ENCODE results near the gene CHFR.
"Not testable (repeated sequence)": the region's sequence is repeated elsewhere in the genome, so short reads cannot be mapped to it uniquely, and the experiment has no call there.

The CHFR gene

DNA sequence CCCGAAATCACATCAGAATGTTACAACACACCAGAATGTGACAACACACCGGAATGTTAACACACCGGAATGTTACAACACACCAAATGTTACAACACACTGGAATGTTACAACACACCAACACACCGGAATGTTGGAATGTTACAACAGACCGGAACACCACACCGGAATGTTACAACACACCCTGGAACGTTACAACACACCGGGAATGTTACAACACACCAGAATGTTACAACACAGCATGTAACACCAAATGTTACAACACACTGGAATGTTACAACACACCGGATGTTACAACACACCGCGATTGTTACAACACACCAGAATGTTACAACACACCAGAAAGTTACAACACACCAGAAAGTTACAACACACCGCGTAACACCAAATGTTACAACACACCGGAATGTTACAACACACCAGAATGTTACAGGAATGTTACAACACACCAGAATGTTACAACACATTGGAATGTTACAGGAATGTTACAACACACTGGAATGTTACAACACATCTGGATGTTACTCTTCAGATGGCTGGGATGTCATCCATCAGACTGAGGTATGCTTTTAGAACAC lies 21.1 kb downstream of the CHFR start:
- Histone ChIP-seq H3K36me3 (ENCODE audit: insufficient read depth, low read length) (peaks cover 29% of the 10 kb centered on the region), H4K20me1 (ENCODE audit: insufficient read depth, low read length) (no peaks in the 10 kb centered on the region), H2AFZ (ENCODE audit: low read depth, low read length) (no peak overlapping the region), H3K79me2 (ENCODE audit: insufficient read depth, low read length) (no peaks in the 10 kb centered on the region), H3K4me3 (ENCODE audit: low read depth in 1 of 2, low read length in 2 of 2) (no peak overlapping the region), H3K9ac (ENCODE audit: low read depth, low read length) (no peak overlapping the region), H3K4me1 (ENCODE audit: insufficient read depth, low read length) (no peaks in the 10 kb centered on the region), H3K9me3 (ENCODE audit: insufficient read depth, low read length, severe bottlenecking) (peaks cover 2% of the 10 kb centered on the region), H3K27ac (ENCODE audit: low read length) (no peak overlapping the region), H3K4me2 (ENCODE audit: insufficient read depth, low read length) (no peak overlapping the region), H3K27me3 (ENCODE audit: insufficient read depth, low read length, poor library complexity) (no peaks in the 10 kb centered on the region)
- no peak for ATAC-seq (ENCODE audit: insufficient read depth, low read depth)
- TF ChIP-seq, protein P1, sequence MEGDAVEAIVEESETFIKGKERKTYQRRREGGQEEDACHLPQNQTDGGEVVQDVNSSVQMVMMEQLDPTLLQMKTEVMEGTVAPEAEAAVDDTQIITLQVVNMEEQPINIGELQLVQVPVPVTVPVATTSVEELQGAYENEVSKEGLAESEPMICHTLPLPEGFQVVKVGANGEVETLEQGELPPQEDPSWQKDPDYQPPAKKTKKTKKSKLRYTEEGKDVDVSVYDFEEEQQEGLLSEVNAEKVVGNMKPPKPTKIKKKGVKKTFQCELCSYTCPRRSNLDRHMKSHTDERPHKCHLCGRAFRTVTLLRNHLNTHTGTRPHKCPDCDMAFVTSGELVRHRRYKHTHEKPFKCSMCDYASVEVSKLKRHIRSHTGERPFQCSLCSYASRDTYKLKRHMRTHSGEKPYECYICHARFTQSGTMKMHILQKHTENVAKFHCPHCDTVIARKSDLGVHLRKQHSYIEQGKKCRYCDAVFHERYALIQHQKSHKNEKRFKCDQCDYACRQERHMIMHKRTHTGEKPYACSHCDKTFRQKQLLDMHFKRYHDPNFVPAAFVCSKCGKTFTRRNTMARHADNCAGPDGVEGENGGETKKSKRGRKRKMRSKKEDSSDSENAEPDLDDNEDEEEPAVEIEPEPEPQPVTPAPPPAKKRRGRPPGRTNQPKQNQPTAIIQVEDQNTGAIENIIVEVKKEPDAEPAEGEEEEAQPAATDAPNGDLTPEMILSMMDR (IDR thresholded peaks at IDR 0.05; ENCODE audit: borderline replicate concordance, extremely low read depth, low read length, poor library complexity, severe bottlenecking) = no peak
- TF ChIP-seq EZH2 (IDR thresholded peaks at IDR 0.05; ENCODE audit: borderline replicate concordance, low read depth, low read length, severe bottlenecking) = no peak
- no peak for DNase-seq

DNA sequence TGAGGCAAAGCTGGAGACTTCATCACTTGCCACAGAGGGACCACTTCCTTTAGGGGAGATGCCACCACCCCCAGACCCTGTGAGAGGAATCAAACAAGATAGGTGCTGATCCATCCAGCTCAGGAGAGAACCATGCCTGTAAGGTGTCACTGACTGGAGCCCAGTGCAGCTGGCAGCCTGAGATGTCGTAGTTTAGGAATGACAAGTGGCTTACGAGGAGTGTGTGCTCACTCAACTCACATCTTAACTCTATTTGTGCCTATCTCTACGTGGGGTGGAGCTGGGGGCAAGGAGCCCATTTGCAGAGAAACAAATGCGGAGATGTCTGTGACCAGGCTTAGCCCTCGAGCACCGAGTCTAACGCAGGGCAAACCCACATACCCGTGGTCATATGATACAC lies 25.8 kb downstream of the CHFR start:
- Histone ChIP-seq H3K9me3 (ENCODE audit: insufficient read depth, low read length, severe bottlenecking) (no peaks in the 10 kb centered on the region), H3K27ac (ENCODE audit: low read length) (no peak overlapping the region), H3K27me3 (ENCODE audit: insufficient read depth, low read length, poor library complexity) (no peaks in the 10 kb centered on the region), H3K36me3 (ENCODE audit: insufficient read depth, low read length) (peaks cover 40% of the 10 kb centered on the region), H3K4me2 (ENCODE audit: insufficient read depth, low read length) (no peak overlapping the region), H4K20me1 (ENCODE audit: insufficient read depth, low read length) (no peaks in the 10 kb centered on the region), H3K79me2 (ENCODE audit: insufficient read depth, low read length) (no peaks in the 10 kb centered on the region), H3K4me3 (ENCODE audit: low read depth in 1 of 2, low read length in 2 of 2) (no peak overlapping the region), H3K9ac (ENCODE audit: low read depth, low read length) (no peak overlapping the region), H3K4me1 (ENCODE audit: insufficient read depth, low read length) (no peaks in the 10 kb centered on the region), H2AFZ (ENCODE audit: low read depth, low read length) (no peak overlapping the region)
- ATAC-seq (ENCODE audit: insufficient read depth, low read depth) (no peak), DNase-seq (no peak)
- TF ChIP-seq, protein P1 (IDR thresholded peaks at IDR 0.05; ENCODE audit: borderline replicate concordance, extremely low read depth, low read length, poor library complexity, severe bottlenecking) = no peak
- TF ChIP-seq EZH2 (IDR thresholded peaks at IDR 0.05; ENCODE audit: borderline replicate concordance, low read depth, low read length, severe bottlenecking) = no peak

GRCh38 chr12:132858718-132859266 lies 28.6 kb downstream of the CHFR start:
- H3K4me1 ChIP-seq (ENCODE audit: insufficient read depth, low read length) = no peaks in the 10 kb centered on the region
- H3K79me2 ChIP-seq (ENCODE audit: insufficient read depth, low read length) = no peaks in the 10 kb centered on the region
- H2AFZ ChIP-seq (ENCODE audit: low read depth, low read length) = no peak overlapping the region
- no peaks in the 10 kb centered on the region for H4K20me1 ChIP-seq (ENCODE audit: insufficient read depth, low read length)
- H3K27ac ChIP-seq (ENCODE audit: low read length) = no peak overlapping the region
- peaks cover 50% of the 10 kb centered on the region for H3K36me3 ChIP-seq (ENCODE audit: insufficient read depth, low read length)
- TF ChIP-seq, protein P1 (IDR thresholded peaks at IDR 0.05; ENCODE audit: borderline replicate concordance, extremely low read depth, low read length, poor library complexity, severe bottlenecking) = no peak
- no peak for TF ChIP-seq EZH2 (IDR thresholded peaks at IDR 0.05; ENCODE audit: borderline replicate concordance, low read depth, low read length, severe bottlenecking)
- H3K27me3 ChIP-seq (ENCODE audit: insufficient read depth, low read length, poor library complexity) = no peaks in the 10 kb centered on the region
- no peak for DNase-seq
- no peaks in the 10 kb centered on the region for H3K9me3 ChIP-seq (ENCODE audit: insufficient read depth, low read length, severe bottlenecking)
- no peak overlapping the region for H3K4me2 ChIP-seq (ENCODE audit: insufficient read depth, low read length)
- 0 out of 3 replicates have a peak, but pooled peaks have one; percentile 33 for ATAC-seq (ENCODE audit: insufficient read depth, low read depth)
- no peak overlapping the region for H3K4me3 ChIP-seq (ENCODE audit: low read depth in 1 of 2, low read length in 2 of 2)
- no peak overlapping the region for H3K9ac ChIP-seq (ENCODE audit: low read depth, low read length)

DNA sequence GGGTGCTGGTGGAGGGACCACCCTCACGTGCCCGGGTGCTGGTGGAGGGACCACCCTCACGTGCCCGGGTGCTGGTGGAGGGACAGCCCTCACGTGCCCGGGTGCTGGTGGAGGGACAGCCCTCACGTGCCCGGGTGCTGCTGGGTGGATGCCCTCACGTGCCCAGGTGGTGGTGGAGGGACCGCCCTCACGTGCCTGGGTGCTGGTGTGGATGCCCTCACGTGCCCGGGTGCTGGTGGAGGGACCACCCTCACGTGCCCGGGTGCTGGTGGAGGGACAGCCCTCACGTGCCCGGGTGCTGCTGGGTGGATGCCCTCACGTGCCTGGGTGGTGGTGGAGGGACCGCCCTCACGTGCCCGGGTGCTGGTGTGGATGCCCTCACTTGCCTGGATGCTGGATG lies 30.4 kb downstream of the CHFR start:
- not testable (repeated sequence) for H4K20me1 ChIP-seq (ENCODE audit: insufficient read depth, low read length); H3K4me1 ChIP-seq (ENCODE audit: insufficient read depth, low read length)

More for the DNA sequence above, 30.4 kb downstream of the CHFR start:
- H3K27ac ChIP-seq (ENCODE audit: low read length); H3K9ac ChIP-seq (ENCODE audit: low read depth, low read length); H3K27me3 ChIP-seq (ENCODE audit: insufficient read depth, low read length, poor library complexity); ATAC-seq (ENCODE audit: insufficient read depth, low read depth); H2AFZ ChIP-seq (ENCODE audit: low read depth, low read length); H3K4me2 ChIP-seq (ENCODE audit: insufficient read depth, low read length); H3K9me3 ChIP-seq (ENCODE audit: insufficient read depth, low read length, severe bottlenecking); DNase-seq; H3K79me2 ChIP-seq (ENCODE audit: insufficient read depth, low read length); H3K4me3 ChIP-seq (ENCODE audit: low read depth in 1 of 2, low read length in 2 of 2): not testable (repeated sequence)
- peaks cover 65% of the 10 kb centered on the region for H3K36me3 ChIP-seq (ENCODE audit: insufficient read depth, low read length)

Measured in DND-41 (cell line).